GM15510 (cell line): ENCODE measurements around the gene CADPS2.

Experiments used
- POLR2A ChIP-seq: IDR thresholded peaks from 3 replicates; pipeline ENCODE4 v1.6.1; 2011; ENCODE audit warnings: borderline replicate concordance; ENCODE audit not compliant: insufficient read length; ENCODE audit errors: extremely low read depth

Gene CADPS2

GRCh38 chr7:122881324-122881723 is 4.9 kb downstream of the CADPS2 start:
- TF ChIP-seq POLR2A = no peak

GRCh38 chr7:122869260-122869659 is 17.0 kb downstream of the CADPS2 start:
- TF ChIP-seq POLR2A = no peak

- no peak for TF ChIP-seq POLR2A
Measured at GRCh38 chr7:122867471-122867980, 18.7 kb downstream of the CADPS2 start.

- TF ChIP-seq POLR2A = no peak
Measured at GRCh38 chr7:122864838-122865237, 21.4 kb downstream of the CADPS2 start.

- no peak for TF ChIP-seq POLR2A
Measured at GRCh38 chr7:122864016-122864415, 22.2 kb downstream of the CADPS2 start.

- no peak for TF ChIP-seq POLR2A
Measured at GRCh38 chr7:122858320-122858719, 27.9 kb downstream of the CADPS2 start.

GRCh38 chr7:122850528-122850927 is 35.7 kb downstream of the CADPS2 start:
- no peak for TF ChIP-seq POLR2A

GRCh38 chr7:122849957-122850328 is 36.3 kb downstream of the CADPS2 start:
- no peak for TF ChIP-seq POLR2A

- no peak for TF ChIP-seq POLR2A
Measured at GRCh38 chr7:122849322-122849956, 36.8 kb downstream of the CADPS2 start.

- TF ChIP-seq POLR2A = no peak
Measured at GRCh38 chr7:122847871-122848473, 38.3 kb downstream of the CADPS2 start.

- no peak for TF ChIP-seq POLR2A
Measured at GRCh38 chr7:122846591-122846990, 39.7 kb downstream of the CADPS2 start.

- TF ChIP-seq POLR2A = no peak
Measured at GRCh38 chr7:122845286-122845685, 41.0 kb downstream of the CADPS2 start.

- TF ChIP-seq POLR2A = no peak
Measured at GRCh38 chr7:122844191-122844988, 41.9 kb downstream of the CADPS2 start.

- TF ChIP-seq POLR2A = no peak
Measured at GRCh38 chr7:122842971-122843370, 43.3 kb downstream of the CADPS2 start.

- no peak for TF ChIP-seq POLR2A
Measured at GRCh38 chr7:122833888-122834570, 52.2 kb downstream of the CADPS2 start.

- no peak for TF ChIP-seq POLR2A
Measured at GRCh38 chr7:122831436-122831835, 54.8 kb downstream of the CADPS2 start.

GRCh38 chr7:122829962-122830361 is 56.3 kb downstream of the CADPS2 start:
- no peak for TF ChIP-seq POLR2A
